HG02642 (cell line): ENCODE measurements around the gene VSTM4.

Experiments used
- ATAC-seq: cut with Tn5 transposase; IDR thresholded peaks from one replicate; pipeline ENCODE4 v1.9.1; 2021; ENCODE audit warnings: mild to moderate bottlenecking; ENCODE audit not compliant: unreplicated experiment, poor library complexity

Gene VSTM4

GRCh38 chr10:48983648-48984351 lies 131.5 kb downstream of the VSTM4 start:
- no peak for ATAC-seq

DNA sequence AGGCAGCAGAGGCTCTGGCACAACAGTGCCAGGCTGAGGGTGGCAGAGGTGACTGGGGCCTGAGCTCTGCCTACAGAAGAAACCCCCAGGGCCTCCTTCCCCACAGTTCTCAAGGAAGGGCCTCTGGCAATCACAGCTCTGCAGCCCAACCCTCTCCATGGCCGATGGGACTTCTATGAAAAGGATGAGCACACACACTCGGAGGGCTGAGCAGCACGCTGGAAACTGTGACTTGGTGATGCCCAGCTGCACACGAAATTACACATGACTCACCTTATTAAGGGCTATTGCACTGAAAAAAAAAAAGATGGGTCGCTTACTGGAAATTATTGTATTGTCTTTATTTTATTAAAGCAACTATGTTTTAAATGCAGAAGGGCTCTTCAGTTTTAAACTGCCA lies 132.7 kb downstream of the VSTM4 start:
- no peak for ATAC-seq

DNA sequence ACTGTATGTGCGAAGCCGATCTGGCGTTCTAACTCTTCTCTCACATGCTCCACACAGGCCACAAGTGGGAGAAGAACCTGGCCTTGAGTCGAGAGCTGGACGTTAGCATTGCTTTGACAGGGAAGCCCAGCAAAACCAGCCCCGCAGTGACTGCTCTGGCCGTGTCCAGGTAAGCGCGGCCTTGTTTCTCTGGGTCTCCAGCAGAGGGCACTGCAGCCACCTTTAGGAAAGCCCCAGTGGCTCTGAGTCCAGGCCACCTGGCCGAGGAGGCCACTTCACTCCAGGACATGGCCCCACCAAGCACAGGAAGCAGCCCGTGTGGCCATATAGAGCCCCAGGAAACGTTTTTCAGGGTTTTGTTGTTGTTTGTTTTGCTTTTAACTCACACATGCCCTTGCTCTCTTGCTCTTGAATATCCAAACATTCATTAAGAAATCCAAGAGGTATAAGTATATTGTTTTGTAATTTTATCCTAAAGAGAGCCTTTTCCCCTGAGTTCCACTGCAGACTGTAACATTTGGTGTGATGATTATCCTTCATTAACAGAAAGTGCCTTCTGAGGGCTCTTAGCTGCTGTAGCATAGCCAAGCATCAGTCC lies 133.9 kb downstream of the VSTM4 start:
- ATAC-seq = no peak

- no peak for ATAC-seq
Measured at GRCh38 chr10:48978318-48978717, 137.0 kb downstream of the VSTM4 start.

DNA sequence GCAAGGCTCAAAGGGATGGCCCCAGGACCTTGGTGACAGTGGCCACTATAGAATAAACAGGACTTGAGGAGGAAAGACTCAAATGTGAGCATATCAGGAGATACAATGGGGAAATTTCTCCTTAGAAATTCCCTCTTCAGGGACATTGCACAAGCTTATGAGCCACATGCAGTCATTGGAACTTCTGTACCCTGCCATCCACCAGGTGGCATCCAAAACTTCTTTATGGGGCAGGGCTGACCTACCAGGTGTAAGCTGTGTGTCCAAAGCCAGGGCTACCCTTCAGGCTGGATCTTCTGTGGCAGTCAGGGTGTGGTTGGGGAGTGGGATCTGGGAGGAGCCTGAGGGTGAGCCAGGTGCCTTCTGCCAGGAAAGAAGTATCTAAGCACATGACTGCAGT lies 139.1 kb downstream of the VSTM4 start:
- ATAC-seq = no peak

GRCh38 chr10:48974510-48975156 lies 140.7 kb downstream of the VSTM4 start:
- ATAC-seq = no peak

DNA sequence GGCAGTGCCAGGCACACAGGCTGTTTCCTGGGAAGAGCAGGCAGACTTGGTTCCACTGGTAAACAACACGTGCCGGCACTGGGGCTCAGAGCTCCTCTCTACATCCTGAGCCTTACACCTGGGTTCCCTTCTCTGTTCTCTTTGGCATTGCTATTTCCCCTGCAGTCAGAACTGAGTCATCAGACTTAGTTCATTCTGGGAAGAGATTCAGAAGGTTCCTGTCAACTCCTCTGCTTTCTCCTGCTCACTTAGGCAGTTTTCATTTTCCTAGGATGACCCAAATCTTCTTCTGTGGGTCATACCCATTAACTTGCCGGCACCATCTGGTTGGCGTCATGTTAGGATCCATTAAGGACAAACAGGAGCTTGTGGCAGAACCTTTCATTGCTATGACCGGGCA lies 142.3 kb downstream of the VSTM4 start:
- ATAC-seq = no peak

- ATAC-seq = no peak
Measured at GRCh38 chr10:48970654-48971053, 144.7 kb downstream of the VSTM4 start.

DNA sequence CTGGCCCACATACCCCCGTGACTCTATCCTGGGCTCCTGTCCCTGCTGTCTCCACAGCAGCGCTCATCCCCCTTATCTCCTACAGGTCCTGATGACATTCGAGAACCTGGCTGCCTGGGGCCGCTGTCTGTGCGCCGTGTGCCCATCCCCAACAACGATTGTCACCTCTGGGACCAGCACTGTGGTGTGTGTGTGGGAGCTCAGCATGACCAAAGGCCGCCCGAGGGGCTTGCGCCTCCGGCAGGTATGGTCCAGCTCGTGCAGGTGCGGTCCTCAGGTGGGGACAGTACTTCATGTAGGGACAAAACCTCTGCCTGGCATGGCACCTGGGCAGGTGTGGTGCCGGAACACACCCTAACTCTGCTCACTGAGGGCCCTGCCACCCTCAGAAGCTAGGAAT lies 145.3 kb downstream of the VSTM4 start:
- ATAC-seq = no peak

DNA sequence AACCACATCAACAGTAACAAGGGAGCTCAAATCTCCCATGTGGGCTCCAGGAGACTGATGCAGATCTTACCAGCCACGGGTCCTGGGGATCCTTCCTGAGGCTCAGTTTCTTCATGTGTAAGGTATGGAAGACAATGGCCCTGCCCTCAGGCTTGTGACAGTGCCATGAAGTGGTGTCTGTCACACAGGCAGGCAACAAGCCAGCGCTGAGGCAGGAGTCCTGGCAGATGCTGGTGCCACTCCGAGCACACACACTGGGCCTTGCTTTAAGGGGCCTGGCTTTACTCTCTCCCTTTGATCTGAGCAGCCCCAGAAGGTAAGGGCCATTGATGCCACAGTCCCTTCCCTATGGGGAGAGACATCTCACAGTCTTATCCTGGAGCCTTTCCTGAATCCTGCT lies 147.3 kb downstream of the VSTM4 start:
- ATAC-seq = no peak

DNA sequence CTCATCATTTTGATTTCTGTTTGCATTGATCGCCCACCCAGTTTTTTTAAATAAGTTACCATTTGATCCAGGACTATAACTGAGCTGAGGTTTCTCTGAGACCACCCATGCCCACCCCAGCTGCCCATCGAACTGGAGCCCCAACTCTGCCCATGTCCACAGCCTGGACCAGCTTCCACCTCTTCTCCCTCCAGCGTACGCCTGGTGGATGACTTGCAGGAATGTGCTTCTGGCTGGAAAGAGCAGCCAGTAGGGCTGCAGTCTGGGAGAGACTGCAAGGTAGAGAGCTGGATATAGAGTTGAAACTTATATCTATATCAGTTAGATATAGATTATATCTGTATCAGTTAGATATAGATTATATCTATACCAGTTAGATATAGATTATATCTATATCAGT lies 149.9 kb downstream of the VSTM4 start:
- no peak for ATAC-seq
